Lower leg skin (tissue), 3 donors: ENCODE results near the gene ATP1A4.

Source experiments
- POLR2A ChIP-seq, 2 donors: fragments of 450-650 bp; IDR thresholded peaks; one replicate each; pipeline ENCODE4 v1.6.1; 2016 to 2017; ENCODE audit warnings: antibody characterized with exemption in 2 of 2, mild to moderate bottlenecking in 1 of 2, moderate library complexity in 1 of 2
- TF ChIP-seq, protein P1 (sequence below), 3 donors: fragments of 450-650 bp; IDR thresholded peaks; one replicate each; pipeline ENCODE4 v1.5.1; 2016; ENCODE audit warnings: antibody characterized with exemption in 3 of 3, mild to moderate bottlenecking in 3 of 3, moderate library complexity in 2 of 3

DNA sequence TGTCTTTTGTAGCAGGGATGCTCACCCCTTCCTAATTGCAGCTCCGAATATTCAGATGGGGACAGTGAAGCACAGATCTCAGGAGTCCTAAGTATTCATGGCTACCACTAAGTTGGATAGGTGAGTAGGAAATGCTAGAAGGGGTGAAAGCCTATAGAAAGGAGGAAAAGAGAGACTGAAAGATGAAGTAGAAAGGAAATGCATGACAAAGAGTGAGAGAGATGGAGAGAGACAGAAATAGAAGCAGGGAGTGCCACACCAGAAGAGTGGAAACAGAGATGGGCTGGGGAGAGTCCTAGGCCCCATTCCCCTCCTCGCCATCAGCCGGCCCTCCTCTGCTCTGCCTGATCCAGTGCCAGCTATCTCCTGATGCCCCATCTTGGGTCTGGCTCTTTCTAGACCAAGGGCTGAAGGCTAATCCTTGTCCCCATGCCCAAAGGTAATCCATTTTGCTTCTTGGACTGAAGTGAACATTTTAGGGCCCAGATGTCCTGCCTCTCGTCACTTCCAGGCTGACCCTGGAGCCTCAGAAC, 55.8 kb downstream of the ATP1A4 start:
- TF ChIP-seq, protein P1, sequence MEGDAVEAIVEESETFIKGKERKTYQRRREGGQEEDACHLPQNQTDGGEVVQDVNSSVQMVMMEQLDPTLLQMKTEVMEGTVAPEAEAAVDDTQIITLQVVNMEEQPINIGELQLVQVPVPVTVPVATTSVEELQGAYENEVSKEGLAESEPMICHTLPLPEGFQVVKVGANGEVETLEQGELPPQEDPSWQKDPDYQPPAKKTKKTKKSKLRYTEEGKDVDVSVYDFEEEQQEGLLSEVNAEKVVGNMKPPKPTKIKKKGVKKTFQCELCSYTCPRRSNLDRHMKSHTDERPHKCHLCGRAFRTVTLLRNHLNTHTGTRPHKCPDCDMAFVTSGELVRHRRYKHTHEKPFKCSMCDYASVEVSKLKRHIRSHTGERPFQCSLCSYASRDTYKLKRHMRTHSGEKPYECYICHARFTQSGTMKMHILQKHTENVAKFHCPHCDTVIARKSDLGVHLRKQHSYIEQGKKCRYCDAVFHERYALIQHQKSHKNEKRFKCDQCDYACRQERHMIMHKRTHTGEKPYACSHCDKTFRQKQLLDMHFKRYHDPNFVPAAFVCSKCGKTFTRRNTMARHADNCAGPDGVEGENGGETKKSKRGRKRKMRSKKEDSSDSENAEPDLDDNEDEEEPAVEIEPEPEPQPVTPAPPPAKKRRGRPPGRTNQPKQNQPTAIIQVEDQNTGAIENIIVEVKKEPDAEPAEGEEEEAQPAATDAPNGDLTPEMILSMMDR (IDR thresholded peaks at IDR 0.05), result no peak
- TF ChIP-seq POLR2A (IDR thresholded peaks at IDR 0.05), result no peak
